Endometrial microvascular endothelial cells (primary cell): ENCODE results near the gene NRXN3. TPM values are rescaled to one million over a fixed set of nuclear protein-coding genes. Genes with fewer than 3 reads are reported as not detected.

Experiments
- in situ Hi-C: cut with HindIII; loops from 2 replicates; pipeline ENCODE4 v1.10.0; 2017; ENCODE audit warnings: low sequenced_read_pairs, low pct_unique_long_range_greater_than_20kb; ENCODE audit errors: inconsistent ontology term
- total RNA-seq: library from RNA; depleted of rRNA; stranded (reverse); fragments of >200 nt; gene quantifications from one replicate; pipeline ENCODE4 v1.2.3, GENCODE V29; 2015; ENCODE audit errors: inconsistent ontology term

Gene NRXN3
- total RNA-seq, 1 donor from 2014 or later = 0.09 TPM

- in situ Hi-C loops = no loop called here
These were observed 1683.0 kb downstream of the NRXN3 start for GRCh38 chr14:79852950-79853744.

- in situ Hi-C loops = no loop called here
These were observed 1685.6 kb downstream of the NRXN3 start for GRCh38 chr14:79855789-79856188.

GRCh38 chr14:79856381-79856780 lies 1686.2 kb downstream of the NRXN3 start:
- in situ Hi-C loops = no loop called here

GRCh38 chr14:79861111-79861510 lies 1690.9 kb downstream of the NRXN3 start:
- in situ Hi-C loops = no loop called here

- in situ Hi-C loops = no loop called here
These were observed 1691.9 kb downstream of the NRXN3 start for GRCh38 chr14:79862045-79862444.

- in situ Hi-C loops = no loop called here
These were observed 1701.0 kb downstream of the NRXN3 start for GRCh38 chr14:79871136-79871535.

- in situ Hi-C loops = no loop called here
These were observed 1708.1 kb downstream of the NRXN3 start for GRCh38 chr14:79878229-79878628.

- in situ Hi-C loops = no loop called here
These were observed 1708.6 kb downstream of the NRXN3 start for GRCh38 chr14:79878785-79879184.

GRCh38 chr14:79881299-79881698 lies 1711.1 kb downstream of the NRXN3 start:
- in situ Hi-C loops = no loop called here

- in situ Hi-C loops = no loop called here
These were observed 1720.4 kb downstream of the NRXN3 start for GRCh38 chr14:79890527-79890926.

- in situ Hi-C loops = no loop called here
These were observed 1725.8 kb downstream of the NRXN3 start for GRCh38 chr14:79896009-79896408.

- in situ Hi-C loops = no loop called here
These were observed 1729.4 kb downstream of the NRXN3 start for GRCh38 chr14:79899610-79900009.

GRCh38 chr14:79904497-79904896 lies 1734.3 kb downstream of the NRXN3 start:
- in situ Hi-C loops = no loop called here

GRCh38 chr14:79906994-79907393 lies 1736.8 kb downstream of the NRXN3 start:
- in situ Hi-C loops = no loop called here

- in situ Hi-C loops = no loop called here
These were observed 1739.9 kb downstream of the NRXN3 start for GRCh38 chr14:79910086-79910485.

- in situ Hi-C loops = no loop called here
These were observed 1741.6 kb downstream of the NRXN3 start for GRCh38 chr14:79911744-79912143.

GRCh38 chr14:79914595-79914994 lies 1744.4 kb downstream of the NRXN3 start:
- in situ Hi-C loops = no loop called here

- in situ Hi-C loops = no loop called here
These were observed 1745.2 kb downstream of the NRXN3 start for GRCh38 chr14:79915406-79915805.

- in situ Hi-C loops = no loop called here
These were observed 1746.1 kb downstream of the NRXN3 start for GRCh38 chr14:79916281-79916680.

- in situ Hi-C loops = no loop called here
These were observed 1746.7 kb downstream of the NRXN3 start for GRCh38 chr14:79916892-79917291.
